Epithelial cell of proximal tubule (primary cell): Measurements from ENCODE around the gene DIPK1A. TPM values are rescaled to one million over a fixed set of nuclear protein-coding genes. Genes with fewer than 3 reads are reported as not detected.

Experiments
- DNase-seq: peaks from one replicate; pipeline ENCODE4 v3.0.0-alpha.2; 2011; ENCODE audit warnings: low read depth
- H3K4me3 ChIP-seq: 2 replicates; pipeline ENCODE4 v1.5.1; 2011; ENCODE audit warnings: low read depth, mild to moderate bottlenecking, low read length
- CTCF ChIP-seq: conservative IDR thresholded peaks from 2 replicates; pipeline ENCODE4 v1.5.1; 2012; ENCODE audit warnings: low read depth, mild to moderate bottlenecking, low read length
- total RNA-seq: library from RNA; depleted of rRNA; stranded (reverse); fragments of >200 nt; gene quantifications from 2 replicates; pipeline ENCODE4 v1.2.3, GENCODE V29; 2015

The DIPK1A gene
- total RNA-seq, 1 donor from 2014 or later = 3.1 TPM

DNA sequence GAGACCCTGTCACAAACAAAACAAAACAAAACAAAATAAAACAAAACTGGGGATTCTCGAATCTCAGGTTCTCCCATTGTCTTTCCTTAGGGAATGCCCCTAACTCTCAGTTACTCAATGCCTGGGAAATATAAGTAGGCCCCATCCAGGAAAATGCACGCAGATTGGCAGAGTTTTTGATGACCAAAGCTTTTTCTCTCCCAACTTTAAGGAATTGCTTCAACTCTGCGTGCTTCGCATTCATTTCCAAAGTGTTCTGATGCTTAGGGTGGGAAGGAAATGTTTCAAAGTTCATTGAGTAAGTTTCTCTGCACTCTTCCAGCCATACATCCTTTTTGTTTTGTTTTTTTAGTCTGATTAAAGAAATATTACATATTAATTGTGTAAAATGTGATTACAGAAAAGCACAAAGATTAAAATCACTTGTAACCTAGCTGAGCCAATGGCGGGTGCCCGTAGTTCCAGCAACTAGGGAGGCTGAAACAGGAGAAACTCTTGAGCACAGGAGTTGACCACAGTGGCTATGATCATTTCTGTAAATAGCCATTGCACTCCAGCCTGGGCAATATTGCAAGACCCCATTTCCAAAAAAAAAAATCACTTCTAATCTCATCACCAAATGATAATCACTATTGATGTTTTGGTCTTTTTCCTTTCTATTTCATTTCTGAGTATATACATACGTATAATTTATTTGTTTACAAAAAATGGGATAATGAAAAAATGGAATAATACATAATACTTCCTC is 157.9 kb downstream of the DIPK1A start:
- no peak for DNase-seq
- H3K4me3 ChIP-seq = no peak overlapping the region
- TF ChIP-seq CTCF = no peak

DNA sequence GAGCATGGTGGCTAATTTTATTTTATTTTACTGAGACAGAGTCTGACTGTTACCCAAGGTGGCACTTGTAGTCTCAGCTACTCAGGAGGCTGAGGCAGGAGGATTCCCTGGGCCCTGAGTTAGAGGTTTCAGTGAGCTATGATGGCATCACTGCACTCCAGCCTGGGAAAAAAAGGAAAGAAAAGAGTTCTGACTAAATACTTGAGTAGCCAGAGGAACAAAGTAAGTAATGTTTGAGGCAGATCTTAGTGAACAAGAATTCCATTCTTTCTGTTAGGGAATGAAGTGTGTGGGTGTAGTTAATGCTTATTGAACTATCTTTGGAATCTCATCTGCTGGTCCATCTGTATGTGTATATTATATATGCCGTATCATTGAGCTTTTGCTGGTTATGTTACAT is 163.3 kb downstream of the DIPK1A start:
- no peak for DNase-seq
- TF ChIP-seq CTCF = no peak
- no peak overlapping the region for H3K4me3 ChIP-seq

DNA sequence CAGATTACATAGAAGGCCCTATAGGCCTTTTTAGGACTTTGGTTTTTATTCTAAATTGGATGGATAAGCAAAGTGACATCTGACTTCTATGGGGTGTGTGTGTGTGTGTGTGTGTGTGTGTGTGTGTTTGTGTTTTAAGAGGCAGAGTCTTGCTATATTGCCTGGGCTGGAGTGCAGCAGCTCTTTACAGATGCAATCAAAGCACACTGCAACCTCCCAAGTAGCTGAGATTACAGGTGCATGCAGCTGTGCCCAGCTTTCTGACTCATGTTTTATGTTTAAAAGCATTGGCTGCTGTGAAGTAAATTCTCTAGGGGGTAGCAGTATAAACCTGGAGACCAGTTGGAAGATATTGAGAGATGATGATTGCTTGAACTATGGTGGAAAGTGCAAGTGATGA is 164.0 kb downstream of the DIPK1A start:
- DNase-seq = no peak
- no peak for TF ChIP-seq CTCF

DNA sequence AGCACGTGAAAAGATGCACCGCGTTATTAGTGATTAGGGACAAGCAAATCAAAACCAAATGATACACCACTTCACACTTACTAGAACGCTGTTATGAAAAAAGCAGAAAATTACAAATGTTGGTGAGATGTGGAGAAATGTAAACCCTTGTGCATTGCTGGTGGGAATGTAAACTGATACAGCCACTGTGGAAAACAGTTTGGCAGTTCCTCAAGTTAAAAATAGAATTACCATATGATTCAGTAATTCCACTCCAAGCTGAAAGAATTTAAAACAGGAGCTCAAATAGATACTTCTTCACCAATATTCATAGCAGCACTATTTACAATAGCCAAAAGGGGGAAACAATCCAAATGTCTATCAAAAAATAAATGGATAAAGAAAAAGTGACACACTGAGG is 166.1 kb downstream of the DIPK1A start:
- no peak overlapping the region for H3K4me3 ChIP-seq
- no peak for DNase-seq
- no peak for TF ChIP-seq CTCF

More for the DNA sequence above, 164.0 kb downstream of the DIPK1A start:
- no peak overlapping the region for H3K4me3 ChIP-seq

GRCh38 chr1:92792340-92792782 is 168.9 kb downstream of the DIPK1A start:
- no peak for TF ChIP-seq CTCF
- no peak overlapping the region for H3K4me3 ChIP-seq
- no peak for DNase-seq

Other genes with a start within 250 kb of the DIPK1A start
- 5.9 and 9.6 TPM in 2 replicates for gene EVI5, start 176.4 kb downstream of the DIPK1A start, total RNA-seq
- 1,372 and 1,899 TPM in 2 replicates for gene RPL5, start 129.4 kb downstream of the DIPK1A start, total RNA-seq
- 23.9 and 26.3 TPM in 2 replicates for gene MTF2, start 117.8 kb upstream of the DIPK1A start, total RNA-seq
- gene TMED5, start 219.0 kb upstream of the DIPK1A start, total RNA-seq = 40.1 and 59.8 TPM in 2 replicates
- 14.7 and 16.2 TPM in 2 replicates for gene CCDC18, start 219.3 kb upstream of the DIPK1A start, total RNA-seq